SK-N-SH (cell line): ENCODE data around the gene ZNF829. TPM values are rescaled to one million over a fixed set of nuclear protein-coding genes. Genes with fewer than 3 reads are reported as not detected.

Experiments
- CTCF ChIA-PET: fragments of 300-600, 350-600 bp; formaldehyde crosslinking; extraction: SDS; loops from one replicate; lab custom pipeline; 2021; lab: Yijun Ruan, JAX
- POLR2A ChIA-PET: fragments of 350-600 bp; sonication (Branson Sonifier 250); formaldehyde crosslinking; extraction: SDS; loops from one replicate; lab custom pipeline; 2020; ENCODE audit warnings: antibody characterized with exemption, inconsistent platforms; lab: Yijun Ruan, JAX
- DNase-seq: peaks from one replicate; pipeline ENCODE4 v3.0.0; 2012
- H2AFZ ChIP-seq: fragments of 200-600 bp; sonication (generic); 2 replicates; pipeline ENCODE4 v1.8.1; 2016; ENCODE audit warnings: antibody characterized with exemption, mild to moderate bottlenecking, low read depth
- H3F3A ChIP-seq: fragments of 200-600 bp; sonication (generic); replicated peaks from 2 replicates; pipeline ENCODE3; 2016; ENCODE audit warnings: antibody characterized with exemption, mild to moderate bottlenecking; ENCODE audit not compliant: insufficient read depth
- H3K27ac ChIP-seq, 2 experiments: fragments of 200-500 bp in 1 of 2; fragments of 200-600 bp in 1 of 2; sonication (Bioruptor generic) in 1 of 2; sonication (generic), shearing (Covaris generic) in 1 of 2; 2 replicates each; pipeline versions ENCODE4 v1.5.1 to v1.6.1; 2014 to 2016; ENCODE audit warnings: low read depth in 2 of 2, inconsistent platforms in 1 of 2, low read length in 1 of 2, mild to moderate bottlenecking in 1 of 2, mixed read lengths in 1 of 2
- H3K27me3 ChIP-seq: fragments of 200-600 bp; sonication (generic), shearing (Covaris generic); 2 replicates; pipeline ENCODE4 v1.6.1; 2016; ENCODE audit warnings: mixed run types; ENCODE audit not compliant: insufficient read depth
- H3K36me3 ChIP-seq, 2 experiments: fragments of 200-500 bp in 1 of 2; fragments of 200-600 bp in 1 of 2; sonication (Bioruptor generic) in 1 of 2; sonication (generic) in 1 of 2; replicated peaks in 1 of 2; 2 replicates each; pipeline versions ENCODE3 to v1.5.1; 2014 to 2016; ENCODE audit warnings: low read length in 1 of 2, mild to moderate bottlenecking in 1 of 2; ENCODE audit not compliant: insufficient read depth in 2 of 2, control insufficient read depth in 1 of 2
- H3K4me1 ChIP-seq, 2 experiments: fragments of 200-500 bp in 1 of 2; fragments of 200-600 bp in 1 of 2; sonication (Bioruptor generic) in 1 of 2; sonication (generic), shearing (Covaris generic) in 1 of 2; 2 replicates each; pipeline versions ENCODE4 v1.5.1 to v1.6.1; 2014 to 2016; ENCODE audit warnings: low read depth in 1 of 2, low read length in 1 of 2, mixed run types in 1 of 2; ENCODE audit not compliant: insufficient read depth in 2 of 2, control insufficient read depth in 1 of 2
- H3K4me2 ChIP-seq: fragments of 200-600 bp; sonication (generic), shearing (Covaris generic); 2 replicates; pipeline ENCODE4 v1.6.1; 2017; ENCODE audit warnings: mixed run types
- H3K4me3 ChIP-seq, 2 experiments: fragments of 200-500 bp in 1 of 2; fragments of 200-600 bp in 1 of 2; sonication (Bioruptor generic) in 1 of 2; sonication (generic), shearing (Covaris generic) in 1 of 2; 2 replicates each; pipeline versions ENCODE4 v1.5.1 to v1.8.1; 2014 to 2016; ENCODE audit warnings: low read depth in 2 of 2, inconsistent platforms in 1 of 2, low read length in 1 of 2, mild to moderate bottlenecking in 1 of 2, mixed read lengths in 1 of 2, moderate library complexity in 1 of 2
- H3K79me2 ChIP-seq: fragments of 200-600 bp; sonication (generic); 2 replicates; pipeline ENCODE4 v1.8.1; 2017; ENCODE audit warnings: mild to moderate bottlenecking; ENCODE audit not compliant: insufficient read depth
- H3K9ac ChIP-seq: fragments of 200-600 bp; sonication (generic); 2 replicates; pipeline ENCODE4 v1.6.1; 2017; ENCODE audit warnings: mixed run types
- H3K9me2 ChIP-seq: fragments of 200-600 bp; sonication (generic); 2 replicates; pipeline ENCODE4 v1.6.1; 2017; ENCODE audit warnings: mixed run types
- H3K9me3 ChIP-seq: fragments of 200-600 bp; sonication (generic); 2 replicates; pipeline ENCODE4 v1.6.1; 2017; ENCODE audit warnings: mixed run types, mild to moderate bottlenecking, moderate library complexity
- H4K20me1 ChIP-seq: fragments of 200-600 bp; sonication (generic); 2 replicates; pipeline ENCODE4 v1.6.1; 2017; ENCODE audit warnings: mild to moderate bottlenecking, mixed run types; ENCODE audit not compliant: insufficient read depth
- CHD2 ChIP-seq: fragments of 150-350 bp; IDR thresholded peaks from 2 replicates; pipeline ENCODE4 v1.6.1; 2018; ENCODE audit warnings: low read length; ENCODE audit not compliant: partially characterized antibody
- MEF2A ChIP-seq: IDR thresholded peaks from 2 replicates; pipeline ENCODE4 v1.4.0; 2012; ENCODE audit warnings: low read depth, borderline replicate concordance
- MXI1 ChIP-seq: IDR thresholded peaks from 2 replicates; pipeline ENCODE4 v1.6.1; 2012; ENCODE audit warnings: mild to moderate bottlenecking, low read depth, low read length, improper control_type of control experiment
- POLR2AphosphoS5 ChIP-seq: IDR thresholded peaks from 2 replicates; pipeline ENCODE4 v1.6.1; 2012; ENCODE audit warnings: low read depth, low read length
- REST ChIP-seq: IDR thresholded peaks from 2 replicates; pipeline ENCODE4 v1.6.1; 2012; ENCODE audit warnings: mild to moderate bottlenecking, low read depth, low read length, moderate library complexity
- RXRA ChIP-seq: IDR thresholded peaks from 2 replicates; pipeline ENCODE4 v1.4.0; 2012; ENCODE audit warnings: low read depth, mild to moderate bottlenecking, borderline replicate concordance
- SIN3A ChIP-seq: IDR thresholded peaks from 2 replicates; pipeline ENCODE4 v1.6.1; 2012; ENCODE audit warnings: low read depth, mild to moderate bottlenecking, low read length, moderate library complexity, borderline replicate concordance
- SMC3 ChIP-seq: IDR thresholded peaks from 2 replicates; pipeline ENCODE4 v1.6.1; 2012; ENCODE audit warnings: low read depth, low read length, improper control_type of control experiment
- TAF1 ChIP-seq: IDR thresholded peaks from 2 replicates; pipeline ENCODE4 v1.6.1; 2012; ENCODE audit warnings: low read depth, mild to moderate bottlenecking, low read length, moderate library complexity, borderline replicate concordance
- TCF12 ChIP-seq: IDR thresholded peaks from 2 replicates; pipeline ENCODE4 v1.4.0; 2012
- TEAD4 ChIP-seq: IDR thresholded peaks from 2 replicates; pipeline ENCODE4 v1.4.0; 2012; ENCODE audit warnings: mild to moderate bottlenecking, borderline replicate concordance; ENCODE audit not compliant: insufficient read depth
- WGBS: methylation state at CpG from one replicate; pipeline ENCODE4 v1.1.6; 2017; ENCODE audit warnings: low lambda C conversion rate; 5-methylcytosine and 5-hydroxymethylcytosine counted together
- polyA plus RNA-seq, 3 experiments: library from polyadenylated mRNA; depleted of rRNA; stranded (reverse); fragments of >200 nt; gene quantifications; 2 replicates each; pipeline ENCODE4 v1.2.3, GENCODE V29; 2012
- TF ChIP-seq, protein P1 (sequence below): IDR thresholded peaks from 2 replicates; pipeline ENCODE4 v1.4.0; 2012; ENCODE audit warnings: low read depth, borderline replicate concordance
- TF ChIP-seq, protein P2 (sequence below): IDR thresholded peaks from 2 replicates; pipeline ENCODE4 v1.4.0; 2012; ENCODE audit warnings: low read depth, borderline replicate concordance

The ZNF829 gene
- polyA plus RNA-seq, 1 of the 3 experiments (the other 2 are of a cell fraction), result 0.72 TPM

DNA sequence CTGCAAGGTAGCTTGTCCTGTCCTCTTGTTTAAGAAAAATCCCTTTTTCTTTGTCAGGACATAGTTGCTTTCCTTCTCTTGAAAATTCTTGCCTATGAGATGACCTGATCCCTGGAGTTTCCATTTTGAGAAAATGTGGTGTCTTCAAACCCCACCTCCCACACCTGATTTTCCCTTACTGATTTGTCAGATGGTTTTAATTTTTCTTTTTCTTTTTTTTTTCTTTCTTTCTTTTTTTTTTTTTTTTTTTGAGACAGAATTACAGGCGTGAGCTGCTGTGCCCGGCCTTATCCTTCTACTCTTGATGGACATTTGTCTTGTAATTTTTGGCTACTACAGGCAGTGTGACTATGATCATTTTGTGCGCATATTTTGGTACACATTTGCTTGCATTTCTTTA lies 64.2 kb downstream of the ZNF829 start:
- Histone ChIP-seq H4K20me1 (no peaks in the 10 kb centered on the region), H3K9me2 (no peaks in the 10 kb centered on the region), H3K27ac (no peak overlapping the region), H3K4me2 (peak overlapping the region; percentile 90), H3K27me3 (no peaks in the 10 kb centered on the region), H3K9ac (no peak overlapping the region), H3K4me3 (peak overlapping the region; percentile 80 to 92), H3K4me1 (peaks cover 0 to 5% of the 10 kb centered on the region in 2 experiments; a peak in 1 of 4 replicates), H3K79me2 (peaks cover 28% of the 10 kb centered on the region), H3K9me3 (peaks cover 7% of the 10 kb centered on the region), H2AFZ (peak overlapping the region; percentile 97; the same call in 1 of the 2 replicates), H3F3A (peaks cover 7% of the 10 kb centered on the region), H3K36me3 (peaks cover 8 to 40% of the 10 kb centered on the region in 2 experiments)
- no peak for DNase-seq
- POLR2A ChIA-PET, result no interaction called here
- WGBS, result 79% methylated on average over 3 of the region's 3 CpGs
- CTCF ChIA-PET, result interaction anchor here (1.8 kb wide), 1 partner anchor 121 kb away, joined by 4 read pairs; no protein-coding TSS in a partner anchor
- TF ChIP-seq, protein P1, sequence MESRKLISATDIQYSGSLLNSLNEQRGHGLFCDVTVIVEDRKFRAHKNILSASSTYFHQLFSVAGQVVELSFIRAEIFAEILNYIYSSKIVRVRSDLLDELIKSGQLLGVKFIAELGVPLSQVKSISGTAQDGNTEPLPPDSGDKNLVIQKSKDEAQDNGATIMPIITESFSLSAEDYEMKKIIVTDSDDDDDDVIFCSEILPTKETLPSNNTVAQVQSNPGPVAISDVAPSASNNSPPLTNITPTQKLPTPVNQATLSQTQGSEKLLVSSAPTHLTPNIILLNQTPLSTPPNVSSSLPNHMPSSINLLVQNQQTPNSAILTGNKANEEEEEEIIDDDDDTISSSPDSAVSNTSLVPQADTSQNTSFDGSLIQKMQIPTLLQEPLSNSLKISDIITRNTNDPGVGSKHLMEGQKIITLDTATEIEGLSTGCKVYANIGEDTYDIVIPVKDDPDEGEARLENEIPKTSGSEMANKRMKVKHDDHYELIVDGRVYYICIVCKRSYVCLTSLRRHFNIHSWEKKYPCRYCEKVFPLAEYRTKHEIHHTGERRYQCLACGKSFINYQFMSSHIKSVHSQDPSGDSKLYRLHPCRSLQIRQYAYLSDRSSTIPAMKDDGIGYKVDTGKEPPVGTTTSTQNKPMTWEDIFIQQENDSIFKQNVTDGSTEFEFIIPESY, result no peak
- no peak for TF ChIP-seq SMC3
- no peak for TF ChIP-seq MEF2A
- no peak for TF ChIP-seq RXRA
- TF ChIP-seq TEAD4, result no peak

DNA sequence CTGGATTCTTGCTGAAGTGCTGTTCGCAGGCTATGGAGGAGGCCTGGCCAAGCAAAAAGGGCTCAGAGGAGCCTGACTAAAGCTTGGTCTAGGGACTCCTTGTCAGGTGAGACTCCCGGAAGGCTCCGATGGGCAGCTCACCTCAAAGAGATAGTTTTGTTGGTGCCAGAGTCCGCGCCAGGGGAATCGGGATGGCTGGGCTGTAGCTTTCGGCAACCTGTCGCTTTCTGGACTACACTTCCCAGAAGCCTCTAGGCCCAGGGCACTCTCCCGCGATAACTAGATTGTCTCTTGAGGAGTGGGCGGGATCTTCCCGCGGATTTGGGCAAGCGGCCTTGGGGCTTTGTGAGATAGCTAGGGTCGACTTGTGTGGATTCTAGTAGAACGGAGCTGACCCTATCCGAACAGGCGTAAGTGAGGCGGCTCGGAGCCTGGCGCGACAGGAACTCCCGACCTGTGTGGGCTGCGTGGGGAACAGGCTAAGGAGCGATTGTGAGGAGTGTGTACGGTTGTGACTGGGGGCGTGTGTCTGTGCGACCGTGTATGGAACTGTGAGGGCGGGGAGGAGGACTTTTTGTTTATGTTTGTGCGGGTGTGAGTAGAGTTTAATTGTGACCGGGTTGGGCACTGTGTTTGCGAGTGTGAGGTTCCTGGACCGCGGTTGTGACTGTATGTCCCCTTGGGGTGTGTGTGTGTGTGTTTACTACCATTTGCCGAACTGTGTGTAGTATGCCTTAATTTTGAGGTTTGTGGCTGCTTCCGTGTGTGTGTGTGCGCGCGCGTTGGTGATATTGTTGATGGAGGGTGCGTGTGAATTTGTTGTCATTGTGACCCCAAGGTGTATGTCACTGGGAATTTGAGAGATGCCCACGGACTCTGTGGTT lies 65.3 kb downstream of the ZNF829 start, which contains the start of gene ZNF345:
TSS of gene ZNF345 (plus strand) at position 318 of the 884 bp plus-strand sequence. CDS start 25,955 bp downstream, outside the sequence.
- CTCF ChIA-PET, result interaction anchor here (0.8 to 1.8 kb wide), 3 partner anchors 13 to 122 kb away, joined by 3 to 5 read pairs (median 4); partner anchors contain the start of gene ZNF790
- Histone ChIP-seq H3K9ac (peak within 1 kb of the TSS; percentile 78), H4K20me1 (no peaks in the 10 kb centered on the region), H2AFZ (peak within 1 kb of the TSS; percentile 97), H3K9me2 (no peaks in the 10 kb centered on the region), H3K79me2 (peaks cover 24% of the 10 kb centered on the region)
- peak; percentile 84 for DNase-seq
- TF ChIP-seq CHD2 (peak; percentile 99), TCF12 (no peak), REST (no peak), TAF1 (peak; percentile 27; the same call in 1 of the 2 replicates), POLR2AphosphoS5 (peak; percentile 56; the same call in 1 of the 2 replicates), SIN3A (peak; percentile 65; the same call in 1 of the 2 replicates), MXI1 (peak; percentile 77; the same call in 1 of the 2 replicates)
- TF ChIP-seq, protein P2, sequence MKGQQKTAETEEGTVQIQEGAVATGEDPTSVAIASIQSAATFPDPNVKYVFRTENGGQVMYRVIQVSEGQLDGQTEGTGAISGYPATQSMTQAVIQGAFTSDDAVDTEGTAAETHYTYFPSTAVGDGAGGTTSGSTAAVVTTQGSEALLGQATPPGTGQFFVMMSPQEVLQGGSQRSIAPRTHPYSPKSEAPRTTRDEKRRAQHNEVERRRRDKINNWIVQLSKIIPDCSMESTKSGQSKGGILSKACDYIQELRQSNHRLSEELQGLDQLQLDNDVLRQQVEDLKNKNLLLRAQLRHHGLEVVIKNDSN, result no peak
- TF ChIP-seq, protein P1, result peak; percentile 98
- TF ChIP-seq, all 33 proteins: peak for 6
- no peaks in the 10 kb centered on the region for H3K27me3 ChIP-seq
- 5% methylated on average over 33 of the region's 43 CpGs for WGBS
- peaks cover 7% of the 10 kb centered on the region for H3F3A ChIP-seq
- H3K4me1 ChIP-seq, result peaks cover 0 to 5% of the 10 kb centered on the region in 2 experiments; a peak in 1 of 4 replicates
- H3K27ac ChIP-seq, result peak within 1 kb of the TSS; percentile 62 to 81
- no peaks in the 10 kb centered on the region; the same call in 1 of the 2 replicates for H3K9me3 ChIP-seq
- H3K36me3 ChIP-seq, result peaks cover 7 to 32% of the 10 kb centered on the region in 2 experiments
- POLR2A ChIA-PET, result interaction anchor here (0.8 to 3.5 kb wide), 9 partner anchors 10 to 361 kb away, joined by 3 to 67 read pairs (median 4); partner anchors contain the start of genes ZNF382, ZNF529, ZNF566 and ZNF568
- peak within 1 kb of the TSS; percentile 90 for H3K4me2 ChIP-seq
- H3K4me3 ChIP-seq, result peak within 1 kb of the TSS; percentile 80 to 92
